Stomach smooth muscle (tissue), 2 donors: ENCODE results near the gene CADM2.

ENCODE experiments used
- H3K27ac ChIP-seq: one replicate; pipeline ENCODE4 v1.7.0; 2013; ENCODE audit warnings: mild to moderate bottlenecking, low read length, inconsistent platforms
- H3K27me3 ChIP-seq, 2 donors: one replicate each; pipeline ENCODE4 v1.7.0; 2013; ENCODE audit warnings: low read length in 2 of 2; ENCODE audit not compliant: insufficient read depth in 2 of 2, control insufficient read depth in 1 of 2
- H3K36me3 ChIP-seq, 2 donors: one replicate each; pipeline ENCODE4 v1.7.0; 2013; ENCODE audit warnings: low read length in 2 of 2; ENCODE audit not compliant: control insufficient read depth in 2 of 2, insufficient read depth in 2 of 2
- H3K4me1 ChIP-seq: one replicate; pipeline ENCODE4 v1.7.0; 2013; ENCODE audit warnings: low read length; ENCODE audit not compliant: control insufficient read depth, insufficient read depth
- H3K4me3 ChIP-seq, 2 donors: one replicate each; pipeline ENCODE4 v1.7.0; 2013; ENCODE audit warnings: low read length in 2 of 2
- H3K9ac ChIP-seq, 2 donors: one replicate each; pipeline ENCODE4 v1.7.0; 2013; ENCODE audit warnings: low read length in 2 of 2, mild to moderate bottlenecking in 1 of 2
- H3K9me3 ChIP-seq, 2 donors: one replicate each; pipeline ENCODE4 v1.7.0; 2013; ENCODE audit warnings: low read length in 2 of 2; ENCODE audit not compliant: control insufficient read depth in 2 of 2
- donor health status: healthy.
- donor health status: Pancreatic carcinoma.

CADM2 gene

GRCh38 chr3:85007195-85008094, 48.7 kb downstream of the CADM2 start:
- Histone ChIP-seq H3K9ac (no peak overlapping the region), H3K9me3 (no peaks in the 10 kb centered on the region), H3K4me1 (no peaks in the 10 kb centered on the region), H3K36me3 (no peaks in the 10 kb centered on the region), H3K4me3 (no peak overlapping the region), H3K27ac (no peak overlapping the region), H3K27me3 (no peaks in the 10 kb centered on the region)

GRCh38 chr3:85020828-85021227, 62.0 kb downstream of the CADM2 start:
- Histone ChIP-seq H3K9ac (no peak overlapping the region), H3K27ac (no peak overlapping the region), H3K36me3 (no peaks in the 10 kb centered on the region), H3K4me3 (no peak overlapping the region), H3K27me3 (no peaks in the 10 kb centered on the region), H3K9me3 (no peaks in the 10 kb centered on the region), H3K4me1 (no peaks in the 10 kb centered on the region)

GRCh38 chr3:85030052-85030451, 71.3 kb downstream of the CADM2 start:
- H3K4me3 ChIP-seq = no peak overlapping the region
- H3K36me3 ChIP-seq = no peaks in the 10 kb centered on the region
- no peak overlapping the region for H3K9ac ChIP-seq
- H3K4me1 ChIP-seq = no peaks in the 10 kb centered on the region
- no peaks in the 10 kb centered on the region for H3K27me3 ChIP-seq
- H3K27ac ChIP-seq = no peak overlapping the region
- no peaks in the 10 kb centered on the region for H3K9me3 ChIP-seq

GRCh38 chr3:85037203-85037602, 78.4 kb downstream of the CADM2 start:
- Histone ChIP-seq H3K4me1 (no peaks in the 10 kb centered on the region), H3K4me3 (no peak overlapping the region), H3K36me3 (no peaks in the 10 kb centered on the region), H3K27me3 (no peaks in the 10 kb centered on the region), H3K9ac (no peak overlapping the region), H3K27ac (no peak overlapping the region), H3K9me3 (no peaks in the 10 kb centered on the region)

GRCh38 chr3:85041001-85041400, 82.2 kb downstream of the CADM2 start:
- H3K27ac ChIP-seq = no peak overlapping the region
- no peaks in the 10 kb centered on the region for H3K9me3 ChIP-seq
- no peaks in the 10 kb centered on the region for H3K36me3 ChIP-seq
- H3K4me1 ChIP-seq = no peaks in the 10 kb centered on the region
- H3K4me3 ChIP-seq = no peak overlapping the region
- H3K27me3 ChIP-seq = no peaks in the 10 kb centered on the region
- no peak overlapping the region for H3K9ac ChIP-seq

- H3K4me3 ChIP-seq = no peak overlapping the region
- H3K27me3 ChIP-seq = no peaks in the 10 kb centered on the region
- no peak overlapping the region for H3K9ac ChIP-seq
- H3K4me1 ChIP-seq = no peaks in the 10 kb centered on the region
- no peaks in the 10 kb centered on the region for H3K9me3 ChIP-seq
- H3K27ac ChIP-seq = no peak overlapping the region
- H3K36me3 ChIP-seq = no peaks in the 10 kb centered on the region
Observed at GRCh38 chr3:85041562-85042055, 82.8 kb downstream of the CADM2 start.

GRCh38 chr3:85050821-85051220, 92.0 kb downstream of the CADM2 start:
- Histone ChIP-seq H3K27ac (no peak overlapping the region), H3K4me3 (no peak overlapping the region), H3K36me3 (no peaks in the 10 kb centered on the region), H3K9me3 (no peaks in the 10 kb centered on the region), H3K27me3 (no peaks in the 10 kb centered on the region), H3K9ac (no peak overlapping the region), H3K4me1 (no peaks in the 10 kb centered on the region)

- H3K9ac ChIP-seq = no peak overlapping the region
- no peak overlapping the region for H3K4me3 ChIP-seq
- H3K4me1 ChIP-seq = no peaks in the 10 kb centered on the region
- no peaks in the 10 kb centered on the region for H3K36me3 ChIP-seq
- no peak overlapping the region for H3K27ac ChIP-seq
- no peaks in the 10 kb centered on the region for H3K27me3 ChIP-seq
- no peaks in the 10 kb centered on the region for H3K9me3 ChIP-seq
Observed at GRCh38 chr3:85051786-85052185, 93.0 kb downstream of the CADM2 start.

GRCh38 chr3:85053626-85054025, 94.8 kb downstream of the CADM2 start:
- no peak overlapping the region for H3K9ac ChIP-seq
- no peak overlapping the region for H3K4me3 ChIP-seq
- H3K4me1 ChIP-seq = no peaks in the 10 kb centered on the region

GRCh38 chr3:85054579-85054978, 95.8 kb downstream of the CADM2 start:
- H3K4me1 ChIP-seq = no peaks in the 10 kb centered on the region
- no peak overlapping the region for H3K9ac ChIP-seq
- no peaks in the 10 kb centered on the region for H3K27me3 ChIP-seq
- no peaks in the 10 kb centered on the region for H3K36me3 ChIP-seq
- no peak overlapping the region for H3K4me3 ChIP-seq
- H3K9me3 ChIP-seq = no peaks in the 10 kb centered on the region
- H3K27ac ChIP-seq = no peak overlapping the region

More at GRCh38 chr3:85053626-85054025, 94.8 kb downstream of the CADM2 start:
- Histone ChIP-seq H3K27ac (no peak overlapping the region), H3K9me3 (no peaks in the 10 kb centered on the region), H3K27me3 (no peaks in the 10 kb centered on the region), H3K36me3 (no peaks in the 10 kb centered on the region)

- Histone ChIP-seq H3K27me3 (no peaks in the 10 kb centered on the region), H3K27ac (no peak overlapping the region), H3K9me3 (no peaks in the 10 kb centered on the region), H3K36me3 (no peaks in the 10 kb centered on the region), H3K4me1 (no peaks in the 10 kb centered on the region), H3K9ac (no peak overlapping the region), H3K4me3 (no peak overlapping the region)
Observed at GRCh38 chr3:85068911-85069310, 110.1 kb downstream of the CADM2 start.
